HFF-Myc (cell line): ENCODE results near the gene TEAD1.

ENCODE experiments used
- DNase-seq: peaks from one replicate; pipeline ENCODE4 v3.0.0-alpha.2; 2011; ENCODE audit warnings: low read depth; ENCODE audit errors: extremely low read depth
- H3K4me3 ChIP-seq: replicated peaks from 2 replicates; pipeline ENCODE4 v1.5.1; 2011; ENCODE audit warnings: low read depth, mild to moderate bottlenecking, control low read depth, low read length
- CTCF ChIP-seq: IDR thresholded peaks from 2 replicates; pipeline ENCODE4 v1.5.1; 2012; ENCODE audit warnings: mild to moderate bottlenecking, low read depth, low read length, control low read depth; ENCODE audit errors: missing control alignments

TEAD1 gene

DNA sequence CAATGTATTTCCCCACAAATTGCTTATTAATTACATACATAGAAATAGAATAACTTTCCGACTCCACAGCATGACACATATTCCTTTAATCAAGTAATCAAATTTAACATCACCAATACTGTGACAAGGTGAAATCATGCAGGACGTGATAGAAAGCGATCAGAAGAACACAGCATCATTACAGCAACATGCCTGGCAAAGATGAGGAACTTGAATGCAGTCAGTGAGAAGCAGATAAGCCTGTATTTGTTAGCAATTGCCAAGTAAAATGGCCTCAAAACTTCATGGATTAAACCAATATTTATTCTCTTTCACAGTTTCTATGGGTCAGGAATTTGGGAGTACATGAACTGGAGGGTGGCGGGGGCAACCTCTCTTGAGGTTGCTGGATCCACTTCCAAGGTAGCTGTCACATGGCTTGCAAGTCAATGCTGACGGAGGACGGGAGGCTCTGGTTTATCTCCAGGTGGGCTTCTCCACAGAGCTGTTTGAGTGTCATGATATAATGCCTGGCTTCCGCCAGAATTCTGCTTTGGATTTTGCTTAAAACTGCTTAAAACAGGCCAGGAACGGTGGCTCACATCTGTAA lies 12.0 kb upstream of the TEAD1 start:
- TF ChIP-seq CTCF, result no peak
- H3K4me3 ChIP-seq, result no peak overlapping the region
- DNase-seq, result no peak

- DNase-seq, result no peak
- no peak for TF ChIP-seq CTCF
- no peak overlapping the region for H3K4me3 ChIP-seq
Observed at GRCh38 chr11:12664385-12664784, 9.8 kb upstream of the TEAD1 start.

DNA sequence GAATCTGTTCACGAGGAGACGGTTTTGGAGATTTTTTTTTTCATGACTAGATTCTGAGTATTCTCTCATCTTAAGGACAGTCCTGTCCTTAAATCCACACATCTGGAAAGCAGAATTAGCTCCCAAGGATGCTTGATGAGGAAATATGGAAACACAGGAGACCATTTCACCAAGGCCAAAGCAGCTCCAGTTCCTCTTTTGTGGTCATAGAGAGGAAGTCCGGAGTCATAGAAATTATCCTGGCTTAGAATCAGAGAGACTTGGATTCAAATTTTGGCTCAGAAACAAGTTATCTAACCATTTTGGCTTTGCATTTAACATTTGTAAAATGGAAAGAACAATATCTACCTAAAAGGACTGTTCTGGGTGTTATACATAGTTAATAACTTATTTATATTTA lies 7.3 kb upstream of the TEAD1 start:
- no peak for DNase-seq
- no peak overlapping the region for H3K4me3 ChIP-seq
- TF ChIP-seq CTCF, result no peak

DNA sequence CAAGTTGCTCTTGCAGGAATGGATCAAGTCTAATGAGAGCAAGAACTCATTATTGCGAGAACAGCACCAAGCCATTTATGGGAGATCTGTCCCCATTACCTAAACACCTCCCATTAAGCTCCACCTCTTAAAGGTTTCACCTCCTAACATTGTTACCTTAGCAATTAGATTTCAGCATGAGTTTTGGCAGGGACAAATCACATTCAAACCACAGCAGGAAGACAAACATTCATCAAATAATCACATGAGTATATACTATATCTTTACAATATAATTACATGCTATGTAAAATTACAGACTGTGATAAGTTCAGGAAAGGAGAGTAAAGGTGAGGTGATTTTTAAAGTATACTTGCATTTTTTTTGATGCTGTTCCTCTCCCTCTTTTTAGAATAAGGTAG lies 6.6 kb upstream of the TEAD1 start:
- DNase-seq, result no peak
- no peak overlapping the region for H3K4me3 ChIP-seq
- TF ChIP-seq CTCF, result no peak

GRCh38 chr11:12668166-12668565 lies 6.1 kb upstream of the TEAD1 start:
- DNase-seq, result no peak
- TF ChIP-seq CTCF, result no peak
- no peak overlapping the region for H3K4me3 ChIP-seq

DNA sequence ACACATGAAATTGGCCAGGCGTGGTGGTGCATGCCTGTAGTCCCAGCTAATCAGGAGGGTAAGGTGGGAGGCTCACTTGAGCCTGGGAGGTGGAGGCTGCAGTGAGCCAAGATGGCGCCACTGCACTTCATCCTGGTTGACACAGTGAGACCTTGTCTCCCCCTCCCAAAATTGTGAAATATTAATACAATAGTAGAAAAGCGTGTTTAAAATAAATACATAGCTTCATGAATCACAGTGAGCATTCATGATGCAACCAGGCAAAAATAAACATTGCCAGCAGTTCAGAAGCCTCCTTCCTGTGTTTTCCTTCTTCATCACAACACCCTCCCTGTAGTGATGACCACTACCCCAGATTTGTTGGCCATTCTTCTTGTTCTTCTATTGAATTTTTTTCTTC lies 4.3 kb upstream of the TEAD1 start:
- TF ChIP-seq CTCF, result no peak
- no peak overlapping the region for H3K4me3 ChIP-seq
- no peak for DNase-seq

DNA sequence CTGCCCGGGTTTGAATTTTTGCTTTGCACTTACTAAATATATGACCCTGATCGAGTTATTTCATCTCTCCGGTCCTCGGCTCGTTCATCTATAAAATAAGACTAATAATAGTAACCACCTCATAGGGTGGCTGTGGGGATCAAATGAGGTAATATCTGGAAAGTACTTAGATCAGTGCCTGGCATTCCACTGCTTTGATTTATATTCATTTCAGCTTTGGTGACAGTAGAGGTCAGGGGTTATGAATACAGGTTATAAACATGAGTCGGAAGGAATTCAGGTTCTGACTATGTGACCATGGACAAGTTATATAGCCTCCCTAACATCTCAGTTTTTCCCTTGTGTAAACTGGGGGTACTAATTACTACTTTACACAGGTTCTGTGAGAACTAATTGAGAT lies 2.9 kb upstream of the TEAD1 start:
- no peak for TF ChIP-seq CTCF
- no peak overlapping the region for H3K4me3 ChIP-seq
- DNase-seq, result no peak
